ENCODE measurements around the gene FBXW7. TPM values are rescaled to one million over a fixed set of nuclear protein-coding genes. Genes with fewer than 3 reads are reported as not detected.
"Not testable (repeated sequence)": the region's sequence is repeated elsewhere in the genome, so short reads cannot be mapped to it uniquely, and the experiment has no call there.

FBXW7 gene
- polyA plus RNA-seq, 2 of the 4 experiments (the other 2 are of a cell fraction), result 7.2 to 12.5 TPM

DNA sequence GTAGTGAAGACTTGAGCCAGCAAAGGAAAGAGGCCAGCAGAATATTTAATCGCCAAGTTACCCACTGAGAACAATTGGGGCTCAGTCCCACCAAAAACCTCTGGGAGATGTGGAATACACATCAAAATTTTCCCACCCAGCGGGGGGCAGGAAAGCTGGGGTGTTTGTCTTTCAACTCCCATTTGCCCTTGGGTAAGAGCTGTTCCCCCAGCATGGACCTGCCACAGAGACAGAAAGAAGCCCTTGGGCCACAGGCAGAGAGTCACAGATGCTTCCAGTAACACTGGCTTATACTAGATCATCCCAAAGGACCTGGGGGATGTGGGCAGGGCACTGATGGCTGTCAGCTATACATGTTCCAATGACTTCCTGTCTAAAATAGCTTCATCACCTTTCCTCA, 18.9 kb upstream of the FBXW7 start:
- TF ChIP-seq GATA3 (IDR thresholded peaks at IDR 0.05; ENCODE audit: borderline replicate concordance) (no peak), CEBPB (IDR thresholded peaks at IDR 0.05) (no peak), ESRRA (IDR thresholded peaks at IDR 0.05; ENCODE audit: borderline replicate concordance, low read length) (no peak), FOSB (CRISPR knock-in tag; IDR thresholded peaks at IDR 0.05) (no peak), HDAC2 (IDR thresholded peaks at IDR 0.05) (no peak), HOXA7 (CRISPR knock-in tag; IDR thresholded peaks at IDR 0.05) (no peak), RCOR1 (IDR thresholded peaks at IDR 0.05; ENCODE audit: low read depth, low read length) (no peak), PHF8 (IDR thresholded peaks at IDR 0.05; ENCODE audit: borderline replicate concordance, low read depth) (no peak), SMC3 (IDR thresholded peaks at IDR 0.05) (no peak), TFCP2L1 (CRISPR knock-in tag; IDR thresholded peaks at IDR 0.05) (no peak), SREBF2 (IDR thresholded peaks at IDR 0.05) (no peak), TP53 (CRISPR knock-in tag; IDR thresholded peaks at IDR 0.05) (no peak), RFX5 (IDR thresholded peaks at IDR 0.05) (no peak), JUN (IDR thresholded peaks at IDR 0.05) (no peak)
- TF ChIP-seq, protein P1, sequence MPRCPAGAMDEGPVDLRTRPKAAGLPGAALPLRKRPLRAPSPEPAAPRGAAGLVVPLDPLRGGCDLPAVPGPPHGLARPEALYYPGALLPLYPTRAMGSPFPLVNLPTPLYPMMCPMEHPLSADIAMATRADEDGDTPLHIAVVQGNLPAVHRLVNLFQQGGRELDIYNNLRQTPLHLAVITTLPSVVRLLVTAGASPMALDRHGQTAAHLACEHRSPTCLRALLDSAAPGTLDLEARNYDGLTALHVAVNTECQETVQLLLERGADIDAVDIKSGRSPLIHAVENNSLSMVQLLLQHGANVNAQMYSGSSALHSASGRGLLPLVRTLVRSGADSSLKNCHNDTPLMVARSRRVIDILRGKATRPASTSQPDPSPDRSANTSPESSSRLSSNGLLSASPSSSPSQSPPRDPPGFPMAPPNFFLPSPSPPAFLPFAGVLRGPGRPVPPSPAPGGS (IDR thresholded peaks at IDR 0.05), result no peak
- TF ChIP-seq, protein P2, sequence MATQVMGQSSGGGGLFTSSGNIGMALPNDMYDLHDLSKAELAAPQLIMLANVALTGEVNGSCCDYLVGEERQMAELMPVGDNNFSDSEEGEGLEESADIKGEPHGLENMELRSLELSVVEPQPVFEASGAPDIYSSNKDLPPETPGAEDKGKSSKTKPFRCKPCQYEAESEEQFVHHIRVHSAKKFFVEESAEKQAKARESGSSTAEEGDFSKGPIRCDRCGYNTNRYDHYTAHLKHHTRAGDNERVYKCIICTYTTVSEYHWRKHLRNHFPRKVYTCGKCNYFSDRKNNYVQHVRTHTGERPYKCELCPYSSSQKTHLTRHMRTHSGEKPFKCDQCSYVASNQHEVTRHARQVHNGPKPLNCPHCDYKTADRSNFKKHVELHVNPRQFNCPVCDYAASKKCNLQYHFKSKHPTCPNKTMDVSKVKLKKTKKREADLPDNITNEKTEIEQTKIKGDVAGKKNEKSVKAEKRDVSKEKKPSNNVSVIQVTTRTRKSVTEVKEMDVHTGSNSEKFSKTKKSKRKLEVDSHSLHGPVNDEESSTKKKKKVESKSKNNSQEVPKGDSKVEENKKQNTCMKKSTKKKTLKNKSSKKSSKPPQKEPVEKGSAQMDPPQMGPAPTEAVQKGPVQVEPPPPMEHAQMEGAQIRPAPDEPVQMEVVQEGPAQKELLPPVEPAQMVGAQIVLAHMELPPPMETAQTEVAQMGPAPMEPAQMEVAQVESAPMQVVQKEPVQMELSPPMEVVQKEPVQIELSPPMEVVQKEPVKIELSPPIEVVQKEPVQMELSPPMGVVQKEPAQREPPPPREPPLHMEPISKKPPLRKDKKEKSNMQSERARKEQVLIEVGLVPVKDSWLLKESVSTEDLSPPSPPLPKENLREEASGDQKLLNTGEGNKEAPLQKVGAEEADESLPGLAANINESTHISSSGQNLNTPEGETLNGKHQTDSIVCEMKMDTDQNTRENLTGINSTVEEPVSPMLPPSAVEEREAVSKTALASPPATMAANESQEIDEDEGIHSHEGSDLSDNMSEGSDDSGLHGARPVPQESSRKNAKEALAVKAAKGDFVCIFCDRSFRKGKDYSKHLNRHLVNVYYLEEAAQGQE (IDR thresholded peaks at IDR 0.05), result no peak
- TF ChIP-seq, protein P3, sequence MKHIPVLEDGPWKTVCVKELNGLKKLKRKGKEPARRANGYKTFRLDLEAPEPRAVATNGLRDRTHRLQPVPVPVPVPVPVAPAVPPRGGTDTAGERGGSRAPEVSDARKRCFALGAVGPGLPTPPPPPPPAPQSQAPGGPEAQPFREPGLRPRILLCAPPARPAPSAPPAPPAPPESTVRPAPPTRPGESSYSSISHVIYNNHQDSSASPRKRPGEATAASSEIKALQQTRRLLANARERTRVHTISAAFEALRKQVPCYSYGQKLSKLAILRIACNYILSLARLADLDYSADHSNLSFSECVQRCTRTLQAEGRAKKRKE (CRISPR knock-in tag; IDR thresholded peaks at IDR 0.05; ENCODE audit: low read depth), result no peak
- no peaks in the 10 kb centered on the region for H3K4me1 ChIP-seq
- no peak for ATAC-seq
- WGBS (ENCODE audit: missing lambda C conversion rate), result 76% methylated on average over 2 of the region's 2 CpGs
- POLR2A ChIA-PET, result interaction anchor here (0.6 kb wide), 1 partner anchor 175 kb away, joined by 4 read pairs; no protein-coding TSS in a partner anchor
- no peak for DNase-seq (ENCODE audit: low read depth in 1 of 2, low spot score in 1 of 2)
- H3K27ac ChIP-seq, result no peak overlapping the region
- no peak for FAIRE-seq
- no peak overlapping the region for H3K4me2 ChIP-seq
- H3K9me3 ChIP-seq, result no peaks in the 10 kb centered on the region
- CTCF ChIA-PET, result no interaction called here
- no peak overlapping the region for H3K4me3 ChIP-seq

DNA sequence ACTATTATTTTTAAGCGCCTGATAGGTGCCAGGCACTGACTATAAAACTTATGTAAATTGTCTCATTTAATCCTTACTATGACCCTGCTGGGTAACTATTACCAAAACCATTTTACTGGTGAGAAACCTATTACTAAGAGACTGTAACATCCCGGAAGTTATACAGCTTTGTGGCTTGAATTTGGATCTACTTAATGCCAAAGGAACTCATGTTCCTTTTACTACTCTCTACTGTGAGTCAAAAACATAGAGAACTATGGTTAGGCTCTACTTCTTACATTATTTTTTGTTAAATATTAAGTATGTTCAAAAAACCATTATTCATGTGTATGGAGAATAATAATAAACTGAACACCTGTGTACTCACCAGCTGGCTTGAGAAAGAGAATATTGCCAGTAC, 14.8 kb upstream of the FBXW7 start:
- POLR2A ChIA-PET, result not testable (repeated sequence)
- 71% methylated on average over 2 of the region's 2 CpGs for WGBS (ENCODE audit: missing lambda C conversion rate)

DNA sequence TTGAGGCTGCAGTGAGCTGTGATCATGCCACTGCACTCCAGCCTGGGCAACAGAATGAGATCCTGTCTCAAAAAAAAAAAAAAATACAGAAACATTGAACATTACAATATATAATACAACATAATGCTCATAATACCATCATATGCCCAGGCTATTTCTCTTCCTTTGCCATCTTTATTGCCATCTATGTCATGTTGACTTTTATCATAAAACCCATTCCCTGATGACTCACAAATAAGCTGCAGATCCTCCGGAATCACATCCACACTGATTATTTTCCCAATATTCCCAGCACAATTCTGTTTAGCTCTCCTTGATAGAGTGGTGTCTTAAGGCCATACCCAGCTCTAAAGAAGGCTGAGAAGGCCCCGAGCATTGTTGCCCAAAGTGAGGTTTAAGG, 9.2 kb upstream of the FBXW7 start:
- Histone ChIP-seq H3K4me3 (no peak overlapping the region), H3K4me2 (no peak overlapping the region), H3K4me1 (no peaks in the 10 kb centered on the region), H3K27ac (no peak overlapping the region), H3K9me3 (no peaks in the 10 kb centered on the region)
- POLR2A ChIA-PET, result no interaction called here
- CTCF ChIA-PET, result no interaction called here
- 63% methylated on average over 2 of the region's 2 CpGs for WGBS (ENCODE audit: missing lambda C conversion rate)
- no peak for TF ChIP-seq KDM1A (IDR thresholded peaks at IDR 0.05; ENCODE audit: low read depth)
- no peak for TF ChIP-seq CHD2 (IDR thresholded peaks at IDR 0.05; ENCODE audit: low read length, partially characterized antibody)
- TF ChIP-seq SREBF2 (IDR thresholded peaks at IDR 0.05), result no peak
- TF ChIP-seq JUN (IDR thresholded peaks at IDR 0.05), result no peak
- no peak for TF ChIP-seq CBX2 (IDR thresholded peaks at IDR 0.05; ENCODE audit: borderline replicate concordance, low read depth)
- no peak for TF ChIP-seq RAD21 (conservative IDR thresholded peaks at IDR 0.05 in 1 of 2, IDR thresholded peaks at IDR 0.05 in 1 of 2)
- no peak for TF ChIP-seq ZC3H11A (IDR thresholded peaks at IDR 0.05)
- FAIRE-seq (no peak), ATAC-seq (no peak), DNase-seq (ENCODE audit: low read depth in 1 of 2, low spot score in 1 of 2) (no peak)

More for the DNA sequence above, 14.8 kb upstream of the FBXW7 start:
- H3K9me3 ChIP-seq; FAIRE-seq; H3K4me2 ChIP-seq; DNase-seq (ENCODE audit: low read depth in 1 of 2, low spot score in 1 of 2); H3K4me3 ChIP-seq; H3K4me1 ChIP-seq; H3K27ac ChIP-seq; CTCF ChIA-PET; ATAC-seq: not testable (repeated sequence)

DNA sequence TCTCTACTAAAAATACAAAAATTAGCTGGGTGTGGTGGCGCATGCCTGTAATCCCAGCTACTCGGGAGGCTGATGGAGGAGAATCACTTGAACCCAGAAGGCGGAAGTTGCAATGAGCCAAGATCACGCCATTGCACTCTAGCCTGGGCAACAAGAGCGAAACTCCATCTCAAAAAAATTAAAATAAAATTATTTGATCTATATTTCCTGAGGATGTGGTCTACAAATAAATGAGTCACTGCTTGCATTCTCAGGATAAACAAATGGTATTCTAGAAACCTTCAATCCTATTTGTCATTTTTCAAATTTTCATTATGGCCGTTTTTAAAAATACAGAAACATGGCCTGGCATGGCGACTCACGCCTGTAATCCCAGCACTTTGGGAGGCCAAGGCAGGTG, 8.6 kb upstream of the FBXW7 start:
- DNase-seq (ENCODE audit: low read depth in 1 of 2, low spot score in 1 of 2); H3K9me3 ChIP-seq; POLR2A ChIA-PET; H3K27ac ChIP-seq; H3K4me3 ChIP-seq; H3K4me1 ChIP-seq; ATAC-seq; FAIRE-seq; H3K4me2 ChIP-seq: not testable (repeated sequence)
- CTCF ChIA-PET, result interaction anchor here (1.0 kb wide), 1 partner anchor 44 kb away, joined by 3 read pairs; no protein-coding TSS in a partner anchor
- WGBS (ENCODE audit: missing lambda C conversion rate), result 89% methylated on average over 8 of the region's 8 CpGs

Data from A549 (cell line).